Measurements from ENCODE around the gene KCTD4. TPM values are rescaled to one million over a fixed set of nuclear protein-coding genes. Genes with fewer than 3 reads are reported as not detected.

KCTD4 gene
- total and polyA plus RNA-seq, 8 donors: 0.10 TPM; not detected in 7

- intact Hi-C loops (cut with DNase I; ENCODE audit: low total_unique reads): no loop called here
- 79 to 93% (median 86%) methylated on average over 3 of the region's 3 CpGs for WGBS, 5 donors
- no peaks in the 10 kb centered on the region for H3K9me3 ChIP-seq
- H3K27ac ChIP-seq: no peak overlapping the region
- H3K27me3 ChIP-seq: no peaks in the 10 kb centered on the region
- TF ChIP-seq POLR2AphosphoS5 (IDR thresholded peaks at IDR 0.05) (no peak), EP300 (IDR thresholded peaks at IDR 0.05) (no peak), CTCF (IDR thresholded peaks at IDR 0.05) (no peak), POLR2A (IDR thresholded peaks at IDR 0.05) (no peak)
- H3K4me3 ChIP-seq: no peak overlapping the region
- H3K36me3 ChIP-seq: no peaks in the 10 kb centered on the region
- no peak for DNase-seq
- H3K4me1 ChIP-seq: no peaks in the 10 kb centered on the region
Observed at GRCh38 chr13:45226024-45226423, 25.2 kb upstream of the KCTD4 start.

GRCh38 chr13:45225370-45225769 is 24.5 kb upstream of the KCTD4 start:
- WGBS, 5 donors: 93 to 99% (median 95%) methylated on average over 4 of the region's 4 CpGs
- Histone ChIP-seq H3K27ac (no peak overlapping the region), H3K4me1 (no peaks in the 10 kb centered on the region), H3K9me3 (no peaks in the 10 kb centered on the region), H3K27me3 (no peaks in the 10 kb centered on the region), H3K36me3 (no peaks in the 10 kb centered on the region), H3K4me3 (no peak overlapping the region)
- TF ChIP-seq POLR2A (IDR thresholded peaks at IDR 0.05) (no peak), EP300 (IDR thresholded peaks at IDR 0.05) (no peak), POLR2AphosphoS5 (IDR thresholded peaks at IDR 0.05) (no peak), CTCF (IDR thresholded peaks at IDR 0.05) (no peak)
- no peak for DNase-seq
- intact Hi-C loops (cut with DNase I; ENCODE audit: low total_unique reads): no loop called here

GRCh38 chr13:45224176-45224575 is 23.3 kb upstream of the KCTD4 start:
- Histone ChIP-seq H3K4me1 (no peaks in the 10 kb centered on the region), H3K27ac (no peak overlapping the region), H3K36me3 (no peaks in the 10 kb centered on the region), H3K9me3 (no peaks in the 10 kb centered on the region), H3K4me3 (no peak overlapping the region), H3K27me3 (no peaks in the 10 kb centered on the region)
- intact Hi-C loops (cut with DNase I; ENCODE audit: low total_unique reads): no loop called here
- no peak for DNase-seq
- TF ChIP-seq EP300 (IDR thresholded peaks at IDR 0.05) (no peak), CTCF (IDR thresholded peaks at IDR 0.05) (no peak), POLR2A (IDR thresholded peaks at IDR 0.05) (no peak), POLR2AphosphoS5 (IDR thresholded peaks at IDR 0.05) (no peak)

- Histone ChIP-seq H3K4me3 (no peak overlapping the region), H3K4me1 (peaks cover 0 to 5% (median 0%) of the 10 kb centered on the region in 4 donors), H3K27ac (no peak overlapping the region), H3K9me3 (no peaks in the 10 kb centered on the region), H3K36me3 (no peaks in the 10 kb centered on the region), H3K27me3 (no peaks in the 10 kb centered on the region)
- no peak for TF ChIP-seq CTCF (IDR thresholded peaks at IDR 0.05)
- TF ChIP-seq POLR2AphosphoS5 (IDR thresholded peaks at IDR 0.05): no peak
- no peak for TF ChIP-seq EP300 (IDR thresholded peaks at IDR 0.05)
- no peak for TF ChIP-seq POLR2A (IDR thresholded peaks at IDR 0.05)
- no peak for DNase-seq
- WGBS, 5 donors: 94 to 100% (median 100%) methylated on average over 1 of the region's 1 CpG
- intact Hi-C loops (cut with DNase I; ENCODE audit: low total_unique reads): no loop called here
Observed at GRCh38 chr13:45222919-45223318, 22.1 kb upstream of the KCTD4 start.
